GM23338 (cell line): ENCODE measurements around the gene JAZF1. TPM values are rescaled to one million over a fixed set of nuclear protein-coding genes. Genes with fewer than 3 reads are reported as not detected.

Source experiments
- ATAC-seq: fragments of 200-7000 bp; cut with Tn5 transposase; 3 replicates; pipeline ENCODE4 v1.9.1; 2020
- DNase-seq: peaks from one replicate; pipeline ENCODE4 v3.0.0-alpha.2; 2015; ENCODE audit warnings: low spot score
- H2AFZ ChIP-seq: fragments of 200-600 bp; sonication (generic); 2 replicates; pipeline ENCODE4 v1.8.0; 2016; ENCODE audit warnings: antibody characterized with exemption, mild to moderate bottlenecking, moderate library complexity
- H3F3A ChIP-seq: fragments of 200-600 bp; sonication (generic); replicated peaks from 2 replicates; pipeline ENCODE4 v1.8.0; 2017; ENCODE audit warnings: antibody characterized with exemption, mixed run types, low read depth
- H3K27ac ChIP-seq: fragments of 200-600 bp; sonication (generic); 2 replicates; pipeline ENCODE4 v1.6.1; 2016; ENCODE audit warnings: low read depth
- H3K27me3 ChIP-seq: fragments of 200-600 bp; sonication (generic); 2 replicates; pipeline ENCODE4 v1.8.0; 2016; ENCODE audit warnings: mild to moderate bottlenecking, mixed run types, moderate library complexity; ENCODE audit not compliant: insufficient read depth
- H3K36me3 ChIP-seq: fragments of 200-600 bp; sonication (generic); 2 replicates; pipeline ENCODE4 v1.8.0; 2016; ENCODE audit warnings: mild to moderate bottlenecking; ENCODE audit not compliant: insufficient read depth
- H3K4me1 ChIP-seq: fragments of 200-600 bp; sonication (generic); 2 replicates; pipeline ENCODE4 v1.8.0; 2016; ENCODE audit warnings: mild to moderate bottlenecking, moderate library complexity; ENCODE audit not compliant: insufficient read depth
- H3K4me2 ChIP-seq: fragments of 200-600 bp; sonication (generic); 2 replicates; pipeline ENCODE4 v1.7.1; 2017; ENCODE audit warnings: mixed run types
- H3K4me3 ChIP-seq: fragments of 200-600 bp; sonication (generic); 2 replicates; pipeline ENCODE4 v1.6.1; 2016; ENCODE audit warnings: mixed run types
- H3K79me2 ChIP-seq: fragments of 200-600 bp; sonication (generic); replicated peaks from 2 replicates; pipeline ENCODE4 v1.8.0; 2017; ENCODE audit warnings: mild to moderate bottlenecking; ENCODE audit not compliant: insufficient read depth
- H3K9me2 ChIP-seq: fragments of 200-600 bp; sonication (generic); 2 replicates; pipeline ENCODE4 v1.8.0; 2017; ENCODE audit not compliant: insufficient read depth
- H4K20me1 ChIP-seq: fragments of 200-600 bp; sonication (generic); replicated peaks from 2 replicates; pipeline ENCODE4 v1.8.0; 2017; ENCODE audit warnings: mild to moderate bottlenecking; ENCODE audit not compliant: insufficient read depth
- H3K27ac Mint-ChIP-seq: 2 replicates; pipeline ENCODE4 v1.8.0; 2020; ENCODE audit warnings: inconsistent platforms, mild to moderate bottlenecking, moderate library complexity, mixed read lengths
- H3K27me3 Mint-ChIP-seq: 3 replicates; pipeline ENCODE4 v1.8.0; 2022; ENCODE audit warnings: low read depth, mild to moderate bottlenecking, moderate library complexity, mixed read lengths, inconsistent platforms; ENCODE audit not compliant: insufficient read depth, poor library complexity
- H3K36me3 Mint-ChIP-seq: 3 replicates; pipeline ENCODE4 v1.8.0; 2021; ENCODE audit warnings: low read depth, mild to moderate bottlenecking, inconsistent platforms, moderate library complexity, mixed read lengths
- H3K4me1 Mint-ChIP-seq: 3 replicates; pipeline ENCODE4 v1.8.0; 2020; ENCODE audit warnings: mild to moderate bottlenecking, inconsistent platforms, mixed read lengths
- H3K4me3 Mint-ChIP-seq: 3 replicates; pipeline ENCODE4 v1.8.0; 2021; ENCODE audit warnings: moderate library complexity, mild to moderate bottlenecking, inconsistent platforms, mixed read lengths
- H3K9me3 Mint-ChIP-seq: 3 replicates; pipeline ENCODE4 v1.8.0; 2020; ENCODE audit warnings: moderate library complexity, mild to moderate bottlenecking, inconsistent platforms, mixed read lengths
- CREB1 ChIP-seq: fragments of 250-450 bp; sonication (Bioruptor Pico); IDR thresholded peaks from 2 replicates; pipeline ENCODE4 v1.5.0; 2020; ENCODE audit warnings: low read depth, mild to moderate bottlenecking, moderate library complexity
- EZH2 ChIP-seq: fragments of 200-600 bp; sonication (generic); IDR thresholded peaks from one replicate; pipeline ENCODE4 v1.8.0; 2017; ENCODE audit warnings: antibody characterized with exemption, mild to moderate bottlenecking, low read depth; ENCODE audit not compliant: unreplicated experiment
- EZH2phosphoT487 ChIP-seq: fragments of 200-600 bp; sonication (generic); IDR thresholded peaks from one replicate; pipeline ENCODE4 v1.8.1; 2018; ENCODE audit warnings: antibody characterized with exemption; ENCODE audit not compliant: unreplicated experiment
- JUNB ChIP-seq: IDR thresholded peaks from one replicate; pipeline ENCODE4 v1.6.1; 2016; ENCODE audit warnings: antibody characterized with exemption; ENCODE audit not compliant: unreplicated experiment
- POLR2AphosphoS5 ChIP-seq: IDR thresholded peaks from 2 replicates; pipeline ENCODE4 v1.6.1; 2016; ENCODE audit warnings: antibody characterized with exemption, low read depth
- STAT1 ChIP-seq: IDR thresholded peaks from one replicate; pipeline ENCODE4 v1.6.1; 2016; ENCODE audit warnings: antibody characterized with exemption; ENCODE audit not compliant: unreplicated experiment
- ZNF114 ChIP-seq: fragments of 250-450 bp; sonication (Bioruptor Pico); IDR thresholded peaks from 2 replicates; pipeline ENCODE4 v1.5.0; 2020; ENCODE audit warnings: mild to moderate bottlenecking, moderate library complexity
- ZNF331 ChIP-seq: fragments of 250-450 bp; sonication (Bioruptor Pico); IDR thresholded peaks from 2 replicates; pipeline ENCODE4 v1.5.0; 2020; ENCODE audit warnings: low read depth, mild to moderate bottlenecking, moderate library complexity
- polyA plus RNA-seq: library from polyadenylated mRNA; unstranded; fragments of >200 nt; fragmentation: Nextera tagmentation; extraction: Ambion mirVana; gene quantifications from 2 replicates; pipeline ENCODE4 v1.2.1, GENCODE V29; 2016
- total RNA-seq: library from RNA; depleted of rRNA; stranded (reverse); fragments of >200 nt; shearing (Covaris generic); gene quantifications from 2 replicates; pipeline ENCODE4 v1.2.3, GENCODE V29; 2014
- TF ChIP-seq, protein P1 (sequence below), 2 experiments: fragments of 200-600 bp in 1 of 2; sonication (generic) in 1 of 2; conservative IDR thresholded peaks; 2 replicates each; pipeline versions ENCODE4 v1.5.1 to v1.6.1; 2016 to 2017; ENCODE audit warnings: antibody characterized with exemption in 2 of 2, low read depth in 2 of 2, mild to moderate bottlenecking in 2 of 2, moderate library complexity in 1 of 2
- TF ChIP-seq, protein P2 (sequence below): IDR thresholded peaks from 2 replicates; pipeline ENCODE4 v1.6.1; 2016; ENCODE audit warnings: antibody characterized with exemption

Gene JAZF1
- total and polyA plus RNA-seq, 2 experiments from 2014 or later = 12.2 to 22.2 TPM

DNA sequence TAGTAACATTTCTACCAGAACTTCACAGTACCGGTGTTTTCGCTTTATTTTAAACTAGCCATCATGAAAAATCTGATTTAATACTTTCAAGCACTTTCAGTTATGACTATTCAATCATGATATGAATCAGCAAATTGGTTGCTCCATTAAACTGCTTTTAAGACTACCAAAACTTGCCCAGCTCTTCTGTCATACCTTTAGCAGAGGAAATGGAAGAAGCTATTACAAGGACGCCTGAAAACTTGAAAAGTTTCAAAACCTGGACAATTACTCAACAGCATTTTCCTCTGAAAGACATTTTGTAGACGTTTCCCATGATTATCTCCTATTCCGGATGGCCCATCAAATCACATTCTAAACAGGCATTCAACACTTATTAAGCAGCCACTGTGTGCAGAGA is 2.0 kb downstream of the JAZF1 start (continued):
- no peak for TF ChIP-seq ZNF331
- TF ChIP-seq, protein P1, sequence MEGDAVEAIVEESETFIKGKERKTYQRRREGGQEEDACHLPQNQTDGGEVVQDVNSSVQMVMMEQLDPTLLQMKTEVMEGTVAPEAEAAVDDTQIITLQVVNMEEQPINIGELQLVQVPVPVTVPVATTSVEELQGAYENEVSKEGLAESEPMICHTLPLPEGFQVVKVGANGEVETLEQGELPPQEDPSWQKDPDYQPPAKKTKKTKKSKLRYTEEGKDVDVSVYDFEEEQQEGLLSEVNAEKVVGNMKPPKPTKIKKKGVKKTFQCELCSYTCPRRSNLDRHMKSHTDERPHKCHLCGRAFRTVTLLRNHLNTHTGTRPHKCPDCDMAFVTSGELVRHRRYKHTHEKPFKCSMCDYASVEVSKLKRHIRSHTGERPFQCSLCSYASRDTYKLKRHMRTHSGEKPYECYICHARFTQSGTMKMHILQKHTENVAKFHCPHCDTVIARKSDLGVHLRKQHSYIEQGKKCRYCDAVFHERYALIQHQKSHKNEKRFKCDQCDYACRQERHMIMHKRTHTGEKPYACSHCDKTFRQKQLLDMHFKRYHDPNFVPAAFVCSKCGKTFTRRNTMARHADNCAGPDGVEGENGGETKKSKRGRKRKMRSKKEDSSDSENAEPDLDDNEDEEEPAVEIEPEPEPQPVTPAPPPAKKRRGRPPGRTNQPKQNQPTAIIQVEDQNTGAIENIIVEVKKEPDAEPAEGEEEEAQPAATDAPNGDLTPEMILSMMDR (conservative IDR thresholded peaks at IDR 0.05; ENCODE audit: low read depth in 2 of 2) = no peak
- TF ChIP-seq CREB1 (CRISPR knock-in tag) = no peak
- TF ChIP-seq STAT1 = no peak
- no peak for TF ChIP-seq ZNF114 (CRISPR knock-in tag)
- no peak for TF ChIP-seq JUNB

DNA sequence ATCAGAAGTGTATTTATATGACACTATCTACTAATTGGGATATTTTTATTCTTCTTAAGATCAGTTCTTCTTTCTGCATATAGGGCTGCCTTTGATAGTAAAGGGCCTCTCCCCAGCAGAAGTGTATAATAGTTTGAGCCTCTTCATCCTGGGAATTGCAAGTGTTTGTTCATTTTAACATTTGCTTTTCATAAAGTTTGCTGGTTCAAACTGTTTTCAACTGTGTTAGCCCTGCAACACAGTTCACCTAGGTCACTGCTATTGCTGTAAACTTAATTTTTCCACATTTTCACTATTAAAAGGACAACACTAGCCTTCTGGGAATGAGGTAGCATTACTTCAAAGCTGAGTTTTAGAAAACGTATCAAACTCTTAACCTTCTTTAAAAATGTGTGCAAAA is 2.8 kb downstream of the JAZF1 start:
- TF ChIP-seq JUNB = no peak
- TF ChIP-seq EZH2 = no peak
- TF ChIP-seq EZH2phosphoT487 = no peak
- TF ChIP-seq, protein P2, sequence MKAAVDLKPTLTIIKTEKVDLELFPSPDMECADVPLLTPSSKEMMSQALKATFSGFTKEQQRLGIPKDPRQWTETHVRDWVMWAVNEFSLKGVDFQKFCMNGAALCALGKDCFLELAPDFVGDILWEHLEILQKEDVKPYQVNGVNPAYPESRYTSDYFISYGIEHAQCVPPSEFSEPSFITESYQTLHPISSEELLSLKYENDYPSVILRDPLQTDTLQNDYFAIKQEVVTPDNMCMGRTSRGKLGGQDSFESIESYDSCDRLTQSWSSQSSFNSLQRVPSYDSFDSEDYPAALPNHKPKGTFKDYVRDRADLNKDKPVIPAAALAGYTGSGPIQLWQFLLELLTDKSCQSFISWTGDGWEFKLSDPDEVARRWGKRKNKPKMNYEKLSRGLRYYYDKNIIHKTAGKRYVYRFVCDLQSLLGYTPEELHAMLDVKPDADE = no peak
- TF ChIP-seq ZNF331 = no peak
- no peak for TF ChIP-seq POLR2AphosphoS5
- TF ChIP-seq ZNF114 (CRISPR knock-in tag) = no peak
- no peak for TF ChIP-seq CREB1 (CRISPR knock-in tag)
- TF ChIP-seq, protein P1 (conservative IDR thresholded peaks at IDR 0.05; ENCODE audit: low read depth in 2 of 2) = no peak
- Histone ChIP-seq H3K36me3 (no peaks in the 10 kb centered on the region), H4K20me1 (no peaks in the 10 kb centered on the region; the same call in 1 of the 2 replicates), H3K4me3 (no peak overlapping the region), H3K4me1 (peaks cover 71% of the 10 kb centered on the region), H3K27me3 (0 out of 2 replicates have a peak, but pooled peaks cover 3% of the 10 kb centered on the region), H3K79me2 (peaks cover 62% of the 10 kb centered on the region), H3K4me2 (no peak overlapping the region), H2AFZ (no peak overlapping the region), H3F3A (peaks cover 5% of the 10 kb centered on the region; the same call in 1 of the 2 replicates), H3K9me2 (no peaks in the 10 kb centered on the region), H3K27ac (no peak overlapping the region)
- peaks cover 3% of the 10 kb centered on the region; the same call in 1 of the 3 replicates for H3K36me3 Mint-ChIP-seq
- DNase-seq (no peak), ATAC-seq (no peak)
- H3K4me1 Mint-ChIP-seq = peaks cover 50% of the 10 kb centered on the region
- no peak overlapping the region for H3K4me3 Mint-ChIP-seq
- H3K27me3 Mint-ChIP-seq = peaks cover 14% of the 10 kb centered on the region
- H3K27ac Mint-ChIP-seq = no peak overlapping the region
- H3K9me3 Mint-ChIP-seq = peaks cover 2% of the 10 kb centered on the region; the same call in 1 of the 3 replicates
